Adrenal gland (tissue), 5 donors: ENCODE measurements around the gene TMEM91.

Experiments
- CTCF ChIP-seq, 6 experiments: fragments of 450-650 bp in 4 of 6; fragments of 200-600 bp in 2 of 6; sonication (generic) in 1 of 6; IDR thresholded peaks; 1 replicate in 5 of 6; 2 replicates in 1 of 6; pipeline versions ENCODE4 v1.5.1 to v1.8.0; 2016 to 2021; ENCODE audit warnings: antibody characterized with exemption in 6 of 6, mild to moderate bottlenecking in 2 of 6, moderate library complexity in 1 of 6
- POLR2A ChIP-seq, 2 donors: fragments of 450-650 bp; IDR thresholded peaks; one replicate each; pipeline ENCODE4 v1.6.1; 2017; ENCODE audit warnings: antibody characterized with exemption in 2 of 2, mild to moderate bottlenecking in 2 of 2, moderate library complexity in 1 of 2
- donor health status: DM: no; HTN: no; CAD: no.

GRCh38 chr19:41351339-41352245 lies 24.7 kb upstream of the TMEM91 start:
- TF ChIP-seq POLR2A (IDR thresholded peaks at IDR 0.05) (peak in 1 of 2 donors; percentile 12), CTCF (IDR thresholded peaks at IDR 0.05) (no peak)
